ENCODE measurements around the gene KRTAP6-2.

KRTAP6-2 gene

GRCh38 chr21:30567617-30568016 lies 31.1 kb downstream of the KRTAP6-2 start:
- no peak for DNase-seq

- DNase-seq, result no peak
Measured at GRCh38 chr21:30563630-30564029, 35.1 kb downstream of the KRTAP6-2 start.

- DNase-seq, result no peak
Measured at GRCh38 chr21:30563072-30563471, 35.6 kb downstream of the KRTAP6-2 start.

- DNase-seq, result no peak
Measured at GRCh38 chr21:30561957-30562356, 36.7 kb downstream of the KRTAP6-2 start.

DNA sequence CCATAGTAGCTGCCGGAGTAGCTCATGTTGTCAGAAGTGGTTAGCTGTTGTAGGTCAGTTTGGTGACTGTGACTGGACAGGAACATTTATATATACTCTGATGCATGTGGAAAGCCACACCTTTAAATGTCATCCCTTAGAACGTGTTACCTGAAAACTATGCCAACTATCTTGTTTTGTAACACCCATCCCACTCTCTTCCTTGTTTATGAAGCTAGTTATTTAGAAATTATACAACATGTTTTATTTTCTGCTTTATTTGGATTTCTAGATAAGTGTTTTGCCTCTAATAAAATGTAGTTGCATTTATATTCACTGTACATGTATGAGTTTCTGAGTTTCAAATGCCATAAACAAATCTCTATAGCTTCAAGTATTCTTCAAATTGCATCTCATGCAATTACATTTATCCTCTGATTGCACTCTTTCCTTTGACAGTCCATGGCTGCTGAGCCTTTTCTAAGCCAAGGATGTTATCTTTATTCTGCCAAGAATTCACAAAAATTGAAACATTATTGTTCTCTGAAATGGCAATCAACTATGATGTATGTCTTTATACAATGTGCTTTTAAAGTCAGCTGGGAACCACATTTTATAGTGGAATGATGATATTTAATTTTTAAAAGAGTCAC lies 37.3 kb downstream of the KRTAP6-2 start, which contains the start of gene KRTAP19-7:
Gene KRTAP19-7, minus strand, starts transcription at position 51 of the 632 bp plus-strand sequence. Its CDS starts 25 bp downstream, at position 26.
- DNase-seq, result no peak

DNA sequence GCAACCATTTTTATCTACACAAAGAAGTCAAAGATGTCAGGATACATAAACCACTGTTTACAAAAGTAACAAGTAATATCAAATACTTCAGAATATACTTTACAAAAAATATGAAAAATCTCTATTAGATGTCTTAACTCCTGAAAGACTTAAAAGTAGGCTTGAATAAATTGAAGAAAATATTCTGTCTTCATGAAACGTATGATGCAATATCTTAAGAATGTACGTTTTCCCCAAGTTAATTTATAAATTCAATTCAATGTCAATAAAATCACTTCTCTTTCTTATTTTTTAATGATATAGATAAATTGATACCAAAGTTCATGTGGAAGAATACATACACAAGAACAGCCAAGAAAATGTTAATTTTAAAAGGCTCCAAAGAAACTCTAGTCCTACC lies 43.6 kb downstream of the KRTAP6-2 start:
- DNase-seq, result no peak

GRCh38 chr21:30552782-30553181 lies 45.9 kb downstream of the KRTAP6-2 start:
- no peak for DNase-seq
